HG03520 (cell line): ENCODE measurements around the gene TFAP2A.

Experiments
- ATAC-seq: cut with Tn5 transposase; IDR thresholded peaks from one replicate; pipeline ENCODE4 v1.9.1; 2021; ENCODE audit warnings: mild to moderate bottlenecking, moderate library complexity; ENCODE audit not compliant: unreplicated experiment

TFAP2A gene

DNA sequence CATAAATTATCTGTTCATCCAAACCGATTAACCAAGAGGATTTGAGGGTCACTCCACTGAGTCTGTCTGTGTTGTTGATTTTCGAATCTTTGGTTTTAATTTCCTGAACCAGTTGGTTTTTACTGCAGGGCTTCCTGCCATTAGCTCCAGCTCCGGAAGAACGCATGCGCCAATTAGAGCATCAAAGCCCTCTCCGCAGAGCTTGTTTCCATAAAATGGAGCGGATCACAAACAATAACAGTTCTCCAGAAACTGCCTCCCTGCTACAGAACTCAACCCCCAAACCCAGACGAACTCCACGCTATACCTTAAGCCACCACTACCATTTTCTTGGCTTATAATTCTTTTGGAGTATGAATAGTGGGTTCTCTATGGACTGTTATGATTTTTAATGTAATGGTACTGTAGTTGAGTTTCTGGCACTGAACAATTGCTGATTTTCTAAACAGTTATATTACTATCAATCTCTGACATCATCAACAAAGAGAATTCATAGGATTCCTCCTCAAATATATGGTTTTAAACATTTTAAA is 13.8 kb downstream of the TFAP2A start:
- ATAC-seq, result no peak

DNA sequence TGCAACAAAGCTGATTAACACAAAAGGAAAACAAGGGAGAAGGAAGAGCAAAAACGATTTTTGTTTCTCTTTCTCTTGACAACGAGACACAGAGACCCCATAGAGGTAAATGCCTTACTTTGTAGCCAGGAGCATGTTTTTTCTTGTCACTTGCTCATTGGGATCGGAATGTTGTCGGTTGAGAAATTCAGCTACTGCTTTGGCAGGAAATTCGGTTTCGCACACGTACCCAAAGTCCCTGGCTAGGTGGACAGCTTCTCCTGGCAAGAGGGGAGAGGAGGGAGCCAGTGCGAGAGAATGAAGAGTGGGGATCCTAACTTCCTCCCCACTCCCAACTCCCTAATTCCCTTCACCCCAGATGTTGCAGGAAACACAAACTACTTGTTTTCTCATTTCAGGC is 14.5 kb downstream of the TFAP2A start:
- no peak for ATAC-seq

DNA sequence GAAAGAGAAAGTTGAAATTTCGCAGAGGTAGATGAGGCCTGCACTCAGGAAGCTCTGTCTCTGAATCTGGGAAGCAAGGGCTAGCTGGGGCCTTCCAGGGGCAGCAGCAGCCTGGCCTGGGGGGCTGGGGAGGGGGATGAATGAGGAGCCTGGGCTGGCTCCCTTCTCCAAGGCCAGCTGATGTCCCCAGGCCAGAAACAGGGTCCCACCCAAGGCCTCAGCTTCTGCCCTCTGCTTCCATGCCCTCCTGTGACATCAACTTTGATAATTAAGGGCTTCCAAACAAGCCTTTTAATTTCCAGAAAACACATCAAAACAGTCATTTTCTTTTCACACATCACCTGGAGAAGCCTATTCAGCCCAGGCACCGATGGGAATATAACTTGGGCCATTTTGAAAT is 15.4 kb downstream of the TFAP2A start:
- no peak for ATAC-seq

DNA sequence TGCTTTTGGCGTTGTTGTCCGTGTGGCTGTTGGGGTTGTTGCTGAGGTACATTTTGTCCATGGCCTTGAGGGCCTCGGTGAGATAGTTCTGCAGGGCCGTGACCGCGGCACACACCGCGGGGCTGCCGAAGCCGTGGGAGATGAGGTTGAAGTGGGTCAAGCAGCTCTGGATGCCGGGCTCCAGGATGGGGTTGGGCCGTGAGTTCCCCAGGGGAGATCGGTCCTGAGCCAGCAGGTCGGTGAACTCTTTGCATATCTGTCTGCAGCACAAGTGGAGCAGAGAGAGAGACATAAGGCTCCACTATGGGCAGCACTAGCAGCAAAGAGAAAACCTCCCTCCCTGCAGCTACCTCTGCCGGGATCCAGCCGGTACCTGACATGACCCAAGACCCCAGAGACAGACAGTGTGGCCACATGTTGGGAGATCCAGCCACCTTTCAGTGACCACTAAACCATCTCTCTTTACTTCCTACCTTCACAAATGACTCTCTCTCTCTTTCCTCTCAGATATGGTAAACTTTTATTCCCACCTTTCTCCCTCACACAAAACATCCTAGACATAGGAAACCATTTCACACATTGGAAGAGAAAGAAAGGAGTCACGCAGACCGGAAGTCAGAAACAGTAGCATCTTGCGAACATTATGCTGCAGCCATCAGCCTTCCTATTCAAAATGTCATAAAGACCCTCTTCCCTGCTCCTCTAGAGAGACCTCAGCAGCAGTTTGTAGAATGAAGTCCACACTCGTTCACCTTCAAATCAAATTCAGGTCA is 16.2 kb downstream of the TFAP2A start:
- ATAC-seq, result no peak

DNA sequence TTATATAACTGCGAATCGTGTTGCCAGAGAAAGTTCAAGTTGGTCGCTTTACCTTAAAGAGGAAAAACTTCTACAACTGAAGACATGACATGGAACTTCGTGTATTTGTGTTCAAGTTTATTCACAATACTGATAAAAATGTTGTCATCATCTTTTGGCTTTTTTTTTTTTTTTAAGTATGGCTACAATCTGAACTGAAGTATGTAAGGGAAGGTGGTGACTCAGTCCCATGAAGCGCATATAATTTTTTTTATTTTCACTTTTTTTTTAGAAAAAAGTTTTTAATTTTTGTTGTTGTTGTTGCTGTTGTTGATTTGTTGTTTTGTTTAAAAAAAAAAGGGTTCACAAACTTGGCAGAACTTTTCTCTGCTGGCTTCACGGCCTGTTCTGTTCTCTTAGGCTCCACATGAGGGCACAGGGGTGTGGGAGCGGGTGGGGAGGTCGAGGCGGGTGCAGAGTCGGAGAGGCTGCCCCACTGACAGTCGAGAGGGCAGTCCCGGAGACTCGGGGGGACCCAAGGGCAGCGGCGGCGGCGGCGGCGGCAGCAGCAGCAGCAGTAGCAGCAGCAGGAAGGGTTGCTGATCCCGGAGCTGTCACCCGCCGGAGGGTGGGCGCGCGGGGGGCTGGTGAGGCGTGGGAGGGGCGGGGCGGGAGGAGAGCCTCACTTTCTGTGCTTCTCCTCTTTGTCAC is 17.0 kb downstream of the TFAP2A start:
- ATAC-seq, result no peak

GRCh38 chr6:10396785-10397184 is 18.1 kb downstream of the TFAP2A start:
- ATAC-seq, result no peak

DNA sequence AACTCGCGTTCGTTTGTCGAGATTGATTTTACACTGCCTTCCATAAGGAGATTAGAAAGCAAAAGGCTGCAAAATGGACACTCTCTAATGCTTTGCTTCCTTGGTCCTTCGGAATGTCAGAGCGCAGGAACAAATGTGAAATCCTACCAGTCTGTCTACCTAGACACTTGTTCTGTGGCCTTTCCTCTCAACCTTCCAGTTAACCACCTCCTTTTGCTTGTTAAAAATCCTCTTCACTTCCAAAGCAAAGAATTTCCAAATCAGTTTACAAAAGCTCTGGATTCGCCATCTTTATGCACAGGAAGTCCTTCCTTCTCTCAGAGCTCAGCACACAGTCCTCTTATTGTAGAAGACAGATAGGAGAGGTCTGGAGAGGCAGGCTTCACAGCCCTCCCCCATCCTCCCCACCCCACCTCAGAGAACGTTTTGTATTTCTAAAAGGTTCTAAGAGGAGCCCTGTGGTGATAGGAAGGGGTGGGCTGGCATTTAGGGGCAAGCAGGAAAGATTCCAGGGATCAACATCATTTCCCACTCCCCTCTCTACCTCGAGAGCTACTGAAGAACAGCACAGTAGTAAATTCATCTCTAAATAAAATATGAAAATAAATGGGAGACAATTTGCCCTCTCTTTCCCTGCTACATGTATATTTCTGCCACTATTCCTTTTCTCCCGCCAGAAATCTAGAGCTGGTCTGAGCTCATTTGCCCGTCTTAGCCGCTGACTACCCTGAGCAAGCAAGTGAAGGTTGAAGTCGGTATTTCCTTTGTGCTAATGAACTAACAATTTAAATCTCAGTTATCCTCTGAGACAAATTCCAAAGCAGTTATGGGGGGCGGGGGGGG is 18.9 kb downstream of the TFAP2A start:
- no peak for ATAC-seq

GRCh38 chr6:10395171-10395703 is 19.6 kb downstream of the TFAP2A start:
- no peak for ATAC-seq

DNA sequence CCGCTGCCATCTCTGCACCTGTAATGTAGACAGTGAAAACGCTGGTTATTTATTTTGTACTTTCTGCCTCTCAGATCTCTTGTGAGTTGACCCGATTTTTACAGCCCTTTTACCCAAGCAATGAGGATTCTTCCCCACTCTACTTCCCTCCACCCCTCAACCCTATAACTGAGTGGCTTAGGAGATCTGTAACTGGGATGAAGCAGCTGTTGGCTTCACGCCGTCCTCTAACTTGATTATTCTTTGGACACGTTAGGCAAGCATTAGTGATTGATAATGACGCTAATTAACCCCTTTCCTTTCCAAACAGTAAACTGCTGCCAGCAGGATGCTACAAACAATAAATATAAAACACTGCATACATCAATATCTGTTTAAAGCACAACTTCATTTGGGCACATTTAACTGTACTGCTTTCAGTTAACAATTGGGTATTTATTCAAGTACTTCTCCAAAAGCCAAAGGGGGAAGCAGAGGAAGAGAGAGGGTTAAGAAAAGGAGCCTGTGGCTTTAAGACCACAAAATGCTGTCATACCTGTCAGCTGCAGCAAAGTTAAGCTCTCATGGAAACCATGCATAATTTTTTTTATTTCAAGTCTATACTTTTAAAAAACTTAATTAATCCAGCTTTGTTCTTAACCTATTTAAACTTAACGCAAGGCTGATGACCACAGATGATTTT is 21.2 kb downstream of the TFAP2A start:
- ATAC-seq, result no peak

- no peak for ATAC-seq
Measured at GRCh38 chr6:10391799-10392198, 23.1 kb downstream of the TFAP2A start.

- no peak for ATAC-seq
Measured at GRCh38 chr6:10391299-10391630, 23.6 kb downstream of the TFAP2A start.

DNA sequence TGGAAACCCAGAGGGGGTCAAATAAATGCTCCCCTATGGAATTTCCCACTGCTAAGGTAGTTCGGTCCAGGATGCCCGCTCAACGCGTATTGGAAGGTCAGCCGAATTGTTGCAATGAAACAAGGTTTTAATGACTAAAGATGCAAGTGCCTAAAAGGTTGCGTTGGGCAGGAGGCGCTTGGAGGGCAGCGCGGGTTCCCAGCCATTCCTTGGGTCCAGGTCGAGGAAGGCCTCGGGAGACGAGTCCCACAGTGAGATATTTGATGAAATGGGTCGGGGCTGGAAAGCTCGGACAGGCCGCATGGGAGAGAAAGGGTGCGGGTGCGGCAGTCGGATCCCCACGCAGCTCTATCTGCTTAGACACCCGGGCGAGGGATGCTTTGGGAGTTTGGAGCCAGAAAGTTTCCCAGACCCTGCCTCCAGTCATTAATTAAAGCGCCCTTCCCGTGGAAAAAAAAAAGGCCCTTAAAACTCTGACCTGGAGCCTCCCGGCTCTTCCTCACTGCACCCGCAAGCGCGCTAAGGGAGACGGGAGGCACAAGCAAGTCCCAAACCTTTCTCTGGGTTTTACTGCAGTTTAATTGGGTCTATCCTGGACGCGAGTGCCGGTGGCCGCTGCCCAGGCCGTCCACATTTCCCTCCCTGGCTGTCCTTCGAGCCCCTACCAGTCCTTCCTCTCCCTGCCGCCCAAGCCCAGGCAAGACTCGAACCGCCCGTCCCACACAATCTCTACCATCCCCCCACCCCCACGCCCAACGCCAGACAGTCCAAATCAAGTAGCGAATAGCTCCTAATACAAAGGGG is 24.2 kb downstream of the TFAP2A start:
- ATAC-seq, result no peak

DNA sequence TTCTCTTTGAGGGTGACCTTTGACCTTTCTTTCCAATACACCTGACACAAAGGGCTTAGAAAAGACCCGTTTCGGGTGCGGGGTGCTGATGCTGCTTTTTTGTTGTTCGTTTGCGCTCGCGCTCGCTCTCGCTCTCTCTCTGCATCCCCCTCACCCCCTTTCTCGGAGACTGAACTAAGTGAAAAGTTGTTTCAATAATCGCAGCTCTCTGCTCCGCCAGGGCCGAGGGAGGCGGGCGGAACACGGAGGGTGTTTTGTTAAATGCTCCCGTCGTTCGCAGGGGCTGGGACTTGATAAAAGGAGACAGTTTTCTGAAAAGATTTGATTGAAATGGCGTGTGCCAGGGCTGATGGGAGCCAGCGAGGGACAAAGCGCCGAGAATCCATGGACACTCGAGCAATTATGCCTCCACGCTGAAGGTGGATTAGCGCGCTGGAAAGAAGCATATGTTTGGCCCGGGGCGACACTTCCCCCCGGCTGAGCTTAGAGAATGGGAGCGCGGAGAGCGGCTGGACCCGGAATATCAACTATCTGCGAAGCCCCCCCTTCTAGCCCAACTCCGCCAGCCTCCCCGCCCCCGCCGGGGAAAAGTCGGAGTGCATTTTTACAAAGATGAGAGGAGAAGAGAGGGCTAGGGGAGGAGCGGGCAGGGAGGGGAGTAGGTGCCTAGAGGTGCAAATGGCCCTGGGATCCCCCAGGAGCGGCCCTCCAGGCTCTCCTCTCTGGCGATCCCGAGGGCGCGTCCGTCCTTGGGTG is 25.0 kb downstream of the TFAP2A start:
- ATAC-seq, result no peak

- no peak for ATAC-seq
Measured at GRCh38 chr6:10386756-10387654, 27.9 kb downstream of the TFAP2A start.

DNA sequence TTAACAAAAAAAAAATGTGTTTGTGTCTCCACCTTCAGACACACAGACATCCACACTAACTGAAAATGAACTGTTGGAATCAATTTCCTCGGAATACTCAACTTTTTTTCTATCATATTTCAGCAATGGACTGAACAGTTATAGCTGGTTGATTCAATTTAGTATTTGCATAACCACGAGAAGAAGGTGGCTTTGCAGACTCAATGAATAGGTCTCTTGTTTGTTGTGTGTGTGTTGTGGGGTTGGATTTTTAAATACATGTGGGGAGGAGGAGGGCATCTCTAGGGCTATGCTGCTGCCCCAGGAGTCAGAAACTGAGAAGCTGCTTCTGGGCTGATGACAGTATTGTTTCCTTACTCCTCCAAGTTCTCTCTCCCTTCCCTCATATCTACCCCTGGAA is 28.7 kb downstream of the TFAP2A start:
- no peak for ATAC-seq

GRCh38 chr6:10385524-10386132 is 29.2 kb downstream of the TFAP2A start:
- no peak for ATAC-seq

DNA sequence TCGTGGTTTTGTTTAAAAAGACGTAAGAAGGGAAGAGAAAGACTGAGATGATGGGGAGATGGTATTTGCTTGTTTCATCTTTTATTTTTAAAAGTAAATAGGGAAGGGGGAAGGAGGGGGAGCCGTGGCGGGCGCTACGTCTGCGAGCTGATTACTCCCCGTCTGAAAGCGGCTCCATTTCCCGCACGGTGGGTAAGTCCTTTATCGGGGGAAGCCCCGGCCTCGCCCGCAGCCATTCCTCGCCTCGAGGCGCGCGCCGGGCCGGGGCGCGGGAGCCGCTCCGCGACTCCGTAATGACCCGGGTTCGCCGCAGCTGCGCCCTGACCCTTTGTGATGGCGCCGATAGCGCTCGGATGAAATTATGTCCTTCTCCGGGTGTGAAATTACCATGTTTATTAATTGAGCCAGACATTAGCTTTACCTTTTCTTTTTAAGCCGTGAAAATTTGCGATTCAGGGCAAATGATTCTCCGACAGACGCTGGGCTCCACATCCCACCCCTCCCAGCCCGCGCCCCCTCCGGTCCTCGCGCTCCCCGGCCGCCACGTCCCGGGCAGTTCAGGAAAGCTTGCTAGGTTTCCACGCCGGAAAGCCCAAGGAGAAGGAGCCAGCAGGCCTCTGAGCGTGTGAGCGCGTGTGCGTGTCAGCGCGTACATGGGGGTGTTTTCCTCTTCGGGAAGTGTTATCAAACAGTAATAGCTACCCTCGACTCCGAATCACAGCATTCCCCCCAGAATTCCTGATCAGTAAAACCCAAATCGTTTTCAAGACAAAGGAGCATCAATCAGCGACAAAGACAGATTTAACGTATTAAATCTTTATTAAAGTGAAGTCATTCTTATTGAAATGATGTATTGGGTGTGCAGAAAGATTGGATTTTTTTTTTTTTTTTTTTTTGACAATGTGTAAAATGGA is 30.0 kb downstream of the TFAP2A start:
- ATAC-seq, result no peak
